SU-DHL-6 (cell line): ENCODE measurements around the gene PEX16.
"Not testable (repeated sequence)": the region's sequence is repeated elsewhere in the genome, so short reads cannot be mapped to it uniquely, and the experiment has no call there.

Experiments
- H2AFZ ChIP-seq: fragments of 200-600 bp; sonication (generic); 2 replicates; pipeline ENCODE4 v1.6.1; 2014; ENCODE audit warnings: low read depth, mild to moderate bottlenecking, moderate library complexity, mixed read lengths, antibody characterized with exemption, low read length; ENCODE audit not compliant: severe bottlenecking
- H3F3A ChIP-seq: fragments of 200-600 bp; shearing (Covaris generic); 2 replicates; pipeline ENCODE4 v1.6.0; 2016; ENCODE audit warnings: antibody characterized with exemption, mild to moderate bottlenecking; ENCODE audit not compliant: insufficient read depth
- H3K27ac ChIP-seq: fragments of 200-600 bp; sonication (generic); 2 replicates; pipeline ENCODE4 v1.5.1; 2016; ENCODE audit warnings: low read depth, mild to moderate bottlenecking, low read length, moderate library complexity, mixed read lengths
- H3K27me3 ChIP-seq: fragments of 200-600 bp; sonication (generic), shearing (Covaris generic); 2 replicates; pipeline ENCODE4 v1.6.0; 2014; ENCODE audit warnings: mild to moderate bottlenecking, low read length
- H3K36me3 ChIP-seq: fragments of 200-600 bp; sonication (generic); 2 replicates; pipeline ENCODE4 v1.6.1; 2014; ENCODE audit warnings: mild to moderate bottlenecking, low read length, mixed read lengths
- H3K4me2 ChIP-seq: fragments of 300-600, 200-600 bp; shearing (Covaris generic), sonication (generic); 2 replicates; pipeline ENCODE4 v1.6.0; 2014; ENCODE audit warnings: low read length, low read depth, mild to moderate bottlenecking; ENCODE audit not compliant: poor library complexity, severe bottlenecking
- H3K4me3 ChIP-seq: fragments of 200-600 bp; sonication (generic); 2 replicates; pipeline ENCODE4 v1.5.1; 2014; ENCODE audit warnings: antibody characterized with exemption, low read length, mild to moderate bottlenecking, mixed read lengths; ENCODE audit not compliant: insufficient read depth, poor library complexity, severe bottlenecking
- H3K79me2 ChIP-seq: fragments of 200-600 bp; sonication (generic); 2 replicates; pipeline ENCODE4 v1.6.1; 2014; ENCODE audit warnings: mild to moderate bottlenecking, low read length, moderate library complexity; ENCODE audit not compliant: insufficient read depth
- H3K9ac ChIP-seq: fragments of 200-600 bp; sonication (generic); 2 replicates; pipeline ENCODE4 v1.7.0; 2014; ENCODE audit warnings: mild to moderate bottlenecking, low read length
- H3K9me2 ChIP-seq: fragments of 200-600 bp; sonication (generic); replicated peaks from 2 replicates; pipeline ENCODE4 v1.6.1; 2014; ENCODE audit warnings: low read length; ENCODE audit not compliant: insufficient read depth
- H3K9me3 ChIP-seq: fragments of 200-600 bp; sonication (generic); 2 replicates; pipeline ENCODE4 v1.6.1; 2014; ENCODE audit warnings: low read length, mixed read lengths; ENCODE audit not compliant: insufficient read depth
- H4K20me1 ChIP-seq: fragments of 200-600 bp; sonication (generic); 2 replicates; pipeline ENCODE4 v1.6.1; 2014; ENCODE audit warnings: low read depth, mild to moderate bottlenecking, antibody characterized with exemption, low read length, moderate library complexity, mixed read lengths
- EZH2phosphoT487 ChIP-seq: fragments of 200-600 bp; sonication (generic), shearing (Covaris generic); conservative IDR thresholded peaks from 2 replicates; pipeline ENCODE4 v1.6.1; 2018; ENCODE audit warnings: mild to moderate bottlenecking, antibody characterized with exemption, low read length, moderate library complexity, mixed read lengths
- TF ChIP-seq, protein P1 (sequence below): fragments of 200-600 bp; sonication (generic); IDR thresholded peaks from one replicate; pipeline ENCODE4 v1.5.1; 2017; ENCODE audit warnings: antibody characterized with exemption, mild to moderate bottlenecking, low read length, moderate library complexity; ENCODE audit not compliant: insufficient read depth, poor library complexity, severe bottlenecking

Gene PEX16

DNA sequence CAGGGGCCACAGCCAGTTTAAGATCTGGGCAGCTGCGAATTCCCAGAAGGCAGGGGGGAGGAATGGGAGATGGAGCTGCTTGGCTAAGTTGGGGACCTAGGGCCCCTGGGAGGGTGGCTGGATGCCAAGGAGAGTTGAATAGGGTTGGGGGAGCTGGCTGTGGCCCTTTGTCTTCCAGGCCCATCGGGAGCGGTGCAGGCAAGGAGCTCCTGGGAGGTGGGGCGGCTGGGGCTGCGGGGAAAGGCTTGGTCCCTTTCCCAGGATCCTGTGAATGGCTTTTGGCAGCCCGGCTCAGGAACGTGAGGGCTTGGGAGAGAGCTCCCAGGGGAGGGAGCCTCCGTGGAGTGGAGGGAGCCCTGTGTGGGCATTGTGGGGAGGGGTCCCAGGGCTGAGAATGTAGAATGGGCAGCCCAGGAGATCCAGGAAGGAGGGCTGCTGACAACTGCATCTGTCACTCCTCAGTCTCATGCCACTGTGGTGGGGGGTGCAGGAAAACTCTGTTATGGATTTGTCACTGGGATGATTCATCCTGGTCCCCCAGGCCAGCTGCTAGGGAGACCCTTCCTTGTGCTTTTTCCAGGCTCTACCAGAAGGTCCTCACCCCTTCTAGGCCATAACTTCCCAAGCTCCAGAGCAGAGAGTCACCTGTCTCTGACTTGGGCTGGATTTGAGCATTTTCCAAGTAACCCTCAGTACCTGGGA is 16.6 kb downstream of the PEX16 start:
- Histone ChIP-seq H3K36me3 (no peaks in the 10 kb centered on the region), H3K27me3 (no peaks in the 10 kb centered on the region), H3K27ac (no peak overlapping the region), H3K4me3 (no peak overlapping the region), H3K9me2 (no peaks in the 10 kb centered on the region), H3K4me2 (no peak overlapping the region), H3K9ac (no peak overlapping the region), H3K9me3 (no peaks in the 10 kb centered on the region), H3K79me2 (no peaks in the 10 kb centered on the region), H4K20me1 (no peaks in the 10 kb centered on the region), H3F3A (no peaks in the 10 kb centered on the region), H2AFZ (no peak overlapping the region)
- TF ChIP-seq EZH2phosphoT487 = no peak
- TF ChIP-seq, protein P1, sequence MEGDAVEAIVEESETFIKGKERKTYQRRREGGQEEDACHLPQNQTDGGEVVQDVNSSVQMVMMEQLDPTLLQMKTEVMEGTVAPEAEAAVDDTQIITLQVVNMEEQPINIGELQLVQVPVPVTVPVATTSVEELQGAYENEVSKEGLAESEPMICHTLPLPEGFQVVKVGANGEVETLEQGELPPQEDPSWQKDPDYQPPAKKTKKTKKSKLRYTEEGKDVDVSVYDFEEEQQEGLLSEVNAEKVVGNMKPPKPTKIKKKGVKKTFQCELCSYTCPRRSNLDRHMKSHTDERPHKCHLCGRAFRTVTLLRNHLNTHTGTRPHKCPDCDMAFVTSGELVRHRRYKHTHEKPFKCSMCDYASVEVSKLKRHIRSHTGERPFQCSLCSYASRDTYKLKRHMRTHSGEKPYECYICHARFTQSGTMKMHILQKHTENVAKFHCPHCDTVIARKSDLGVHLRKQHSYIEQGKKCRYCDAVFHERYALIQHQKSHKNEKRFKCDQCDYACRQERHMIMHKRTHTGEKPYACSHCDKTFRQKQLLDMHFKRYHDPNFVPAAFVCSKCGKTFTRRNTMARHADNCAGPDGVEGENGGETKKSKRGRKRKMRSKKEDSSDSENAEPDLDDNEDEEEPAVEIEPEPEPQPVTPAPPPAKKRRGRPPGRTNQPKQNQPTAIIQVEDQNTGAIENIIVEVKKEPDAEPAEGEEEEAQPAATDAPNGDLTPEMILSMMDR = no peak

DNA sequence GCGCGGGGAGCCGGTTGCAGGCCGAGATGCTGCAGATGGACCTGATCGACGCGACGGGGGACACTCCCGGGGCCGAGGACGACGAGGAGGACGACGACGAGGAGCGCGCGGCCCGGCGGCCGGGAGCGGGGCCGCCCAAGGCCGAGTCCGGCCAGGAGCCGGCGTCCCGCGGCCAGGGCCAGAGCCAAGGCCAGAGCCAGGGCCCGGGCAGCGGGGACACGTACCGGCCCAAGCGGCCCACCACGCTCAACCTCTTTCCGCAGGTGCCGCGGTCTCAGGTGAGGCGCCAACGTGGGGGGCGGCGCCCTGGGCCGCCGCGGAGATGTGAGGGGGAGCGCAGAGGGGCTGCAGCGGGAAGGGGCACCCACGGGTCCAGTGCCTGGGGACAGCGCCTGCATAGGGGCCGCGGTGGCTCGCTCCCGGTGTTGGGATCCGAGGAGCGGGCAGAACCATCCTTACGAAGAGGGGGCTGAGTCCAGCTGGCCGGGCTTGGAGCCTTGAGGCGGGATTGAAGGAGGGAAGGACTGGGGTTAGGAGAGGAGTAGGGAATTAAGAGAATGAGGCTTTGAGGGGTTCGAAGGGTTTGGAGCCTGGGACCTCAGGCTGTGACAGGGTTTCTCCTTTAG is 17.4 kb downstream of the PEX16 start:
- Histone ChIP-seq H3K9ac (peak overlapping the region; percentile 10; the same call in 1 of the 2 replicates), H3K4me3 (peak overlapping the region; percentile 36), H3K4me2 (peak overlapping the region; percentile 38)
- not testable (repeated sequence) for H3K27ac ChIP-seq, H3K27me3 ChIP-seq, H3K9me2 ChIP-seq, H3K9me3 ChIP-seq, H3K36me3 ChIP-seq, H2AFZ ChIP-seq, H3K79me2 ChIP-seq, H3F3A ChIP-seq, H4K20me1 ChIP-seq

DNA sequence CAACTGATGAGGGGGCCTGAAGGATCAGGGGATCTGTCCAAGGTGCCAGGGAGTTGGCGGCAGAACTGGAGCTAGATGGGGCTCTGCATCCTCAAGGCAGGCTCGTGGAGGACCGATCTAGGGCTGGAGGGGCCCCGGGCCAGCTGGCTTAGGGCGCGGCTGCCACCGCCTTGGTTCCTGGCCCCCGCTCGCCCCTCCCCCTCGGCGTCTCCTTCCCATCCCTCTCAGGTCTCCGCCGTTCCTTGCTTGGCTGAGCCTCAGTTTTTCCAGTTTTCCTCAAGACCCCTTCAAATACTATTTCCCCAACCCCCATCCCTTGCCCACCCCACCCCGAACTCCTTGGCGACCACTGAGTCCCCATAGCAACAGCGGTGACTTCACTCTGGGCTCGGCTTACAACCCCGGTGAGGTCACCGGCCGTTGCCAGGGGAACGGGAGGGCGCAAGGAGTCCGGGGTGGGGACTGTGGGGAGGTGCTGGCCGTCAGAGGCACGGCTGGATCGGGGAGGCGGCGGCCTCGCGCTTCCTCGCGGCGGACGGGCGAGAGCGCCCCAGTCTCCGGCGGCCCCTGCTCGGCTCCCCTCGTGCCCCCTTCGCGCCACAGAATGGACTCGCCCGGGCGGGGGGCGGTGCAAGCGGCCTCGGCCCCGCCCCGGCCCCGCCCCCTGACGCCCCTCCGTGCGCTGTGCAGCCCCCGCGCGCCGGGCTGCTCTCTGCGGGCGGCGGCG is 18.1 kb downstream of the PEX16 start:
- H3K27me3 ChIP-seq = no peaks in the 10 kb centered on the region
- H3K9me3 ChIP-seq = no peaks in the 10 kb centered on the region
- no peak overlapping the region for H3K27ac ChIP-seq
- H3K4me2 ChIP-seq = peak overlapping the region; percentile 38
- no peak overlapping the region for H2AFZ ChIP-seq
- no peaks in the 10 kb centered on the region for H3F3A ChIP-seq
- no peak for TF ChIP-seq EZH2phosphoT487
- TF ChIP-seq, protein P1 = no peak
- no peaks in the 10 kb centered on the region for H4K20me1 ChIP-seq
- H3K9me2 ChIP-seq = no peaks in the 10 kb centered on the region
- peak overlapping the region; percentile 10; the same call in 1 of the 2 replicates for H3K9ac ChIP-seq
- H3K79me2 ChIP-seq = no peaks in the 10 kb centered on the region
- H3K4me3 ChIP-seq = peak overlapping the region; percentile 36
- H3K36me3 ChIP-seq = no peaks in the 10 kb centered on the region

DNA sequence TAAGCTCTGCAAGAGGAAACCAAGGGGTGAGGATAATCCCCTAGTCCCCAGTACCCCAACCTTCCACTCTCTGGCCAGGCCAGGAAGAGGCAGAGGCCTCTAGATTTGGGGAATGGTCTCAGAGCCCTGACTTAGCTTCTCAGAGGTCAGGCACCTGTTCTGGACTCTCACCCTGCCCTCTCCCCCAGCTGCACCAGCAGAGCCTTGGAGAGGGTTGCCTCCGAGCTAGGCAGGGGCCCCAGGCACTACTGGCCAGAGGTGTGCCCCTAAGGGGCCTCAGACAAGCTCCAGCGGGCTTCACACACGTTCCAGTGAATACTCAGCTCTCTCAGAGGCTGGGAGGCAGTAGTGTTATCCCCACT is 18.6 kb downstream of the PEX16 start:
- H3K9ac ChIP-seq = no peak overlapping the region
- no peaks in the 10 kb centered on the region for H3K27me3 ChIP-seq
- H3K9me3 ChIP-seq = no peaks in the 10 kb centered on the region
- no peaks in the 10 kb centered on the region for H3F3A ChIP-seq
- no peaks in the 10 kb centered on the region for H4K20me1 ChIP-seq
- H3K4me2 ChIP-seq = no peak overlapping the region
- H2AFZ ChIP-seq = no peak overlapping the region
- no peaks in the 10 kb centered on the region for H3K36me3 ChIP-seq
- no peaks in the 10 kb centered on the region for H3K79me2 ChIP-seq
- no peaks in the 10 kb centered on the region for H3K9me2 ChIP-seq
- no peak overlapping the region for H3K27ac ChIP-seq
- H3K4me3 ChIP-seq = no peak overlapping the region
- no peak for TF ChIP-seq EZH2phosphoT487
- TF ChIP-seq, protein P1 = no peak
